NCI-H2227 (cell line): ENCODE results near the gene OMP.

ENCODE experiments used
- DNase-seq: peaks from one replicate; lab custom pipeline; 2025; ENCODE audit not compliant: unreplicated experiment; lab: John Stamatoyannopoulos, UW

OMP gene

GRCh38 chr11:77121096-77121640 is 18.5 kb downstream of the OMP start:
- no peak for DNase-seq

- no peak for DNase-seq
Measured at GRCh38 chr11:77121876-77122575, 19.4 kb downstream of the OMP start.

- DNase-seq: no peak
Measured at GRCh38 chr11:77122576-77123212, 20.1 kb downstream of the OMP start.

GRCh38 chr11:77123591-77123990 is 21.0 kb downstream of the OMP start:
- DNase-seq: no peak

GRCh38 chr11:77124041-77124440 is 21.4 kb downstream of the OMP start:
- DNase-seq: no peak

GRCh38 chr11:77124488-77124887 is 21.8 kb downstream of the OMP start:
- no peak for DNase-seq

- DNase-seq: no peak
Measured at GRCh38 chr11:77125191-77125590, 22.6 kb downstream of the OMP start.

GRCh38 chr11:77125695-77126094 is 23.1 kb downstream of the OMP start:
- DNase-seq: no peak

GRCh38 chr11:77126156-77126775 is 23.6 kb downstream of the OMP start:
- DNase-seq: no peak

- DNase-seq: peak; percentile 70
Measured at GRCh38 chr11:77126861-77127234, 24.2 kb downstream of the OMP start.

GRCh38 chr11:77127235-77127911 is 24.7 kb downstream of the OMP start:
- DNase-seq: peak; percentile 70

- peak; percentile 62 for DNase-seq
Measured at GRCh38 chr11:77127920-77128691, 25.5 kb downstream of the OMP start, which contains the start of gene MYO7A. TSS of gene MYO7A (plus strand) at chr11:77128246. CDS start at chr11:77130635, 2,389 bp downstream.

- no peak for DNase-seq
Measured at GRCh38 chr11:77129069-77129841, 26.6 kb downstream of the OMP start.

- DNase-seq: no peak
Measured at GRCh38 chr11:77129842-77130756, 27.5 kb downstream of the OMP start.

- DNase-seq: no peak
Measured at GRCh38 chr11:77130763-77131513, 28.3 kb downstream of the OMP start.

- DNase-seq: no peak
Measured at GRCh38 chr11:77131560-77131959, 28.9 kb downstream of the OMP start.

- DNase-seq: no peak
Measured at GRCh38 chr11:77135069-77135468, 32.4 kb downstream of the OMP start.

- no peak for DNase-seq
Measured at GRCh38 chr11:77136074-77136473, 33.4 kb downstream of the OMP start.
